Mammary epithelial cell (primary cell): ENCODE results near the gene SYNDIG1.

ENCODE experiments used
- CTCF ChIP-seq, 2 donors: IDR thresholded peaks in 1 of 2; conservative IDR thresholded peaks in 1 of 2; 2 replicates each; pipeline ENCODE4 v1.5.1; 2011 to 2012; ENCODE audit warnings: inconsistent platforms in 2 of 2, low read length in 2 of 2, mild to moderate bottlenecking in 2 of 2, control low read depth in 1 of 2, low read depth in 1 of 2; ENCODE audit not compliant: insufficient read depth in 1 of 2; ENCODE audit errors: extremely low read depth in 1 of 2
- EZH2 ChIP-seq: IDR thresholded peaks from 2 replicates; pipeline ENCODE4 v1.6.1; 2012; ENCODE audit warnings: low read length, inconsistent platforms, borderline replicate concordance

GRCh38 chr20:24667689-24668383 is 198.4 kb downstream of the SYNDIG1 start:
- no peak for TF ChIP-seq CTCF (conservative IDR thresholded peaks at IDR 0.05 in 1 of 2, IDR thresholded peaks at IDR 0.05 in 1 of 2; ENCODE audit: extremely low read depth in 1 of 2, insufficient read depth in 1 of 2, low read depth in 1 of 2, low read length in 2 of 2)
- TF ChIP-seq EZH2, result no peak
